Mesenchymal stem cell (in vitro differentiated cells and primary cell): Measurements from ENCODE around the gene S100A10.

Source experiments
- DNase-seq: peaks from one replicate; pipeline ENCODE4 v3.0.0-alpha.2; 2013
- H2AFZ ChIP-seq: one replicate; pipeline ENCODE4 v1.6.1; 2013; ENCODE audit warnings: low read depth, mild to moderate bottlenecking, control low read depth, inconsistent platforms, low read length, moderate library complexity
- H2AK5ac ChIP-seq: 2 replicates; pipeline ENCODE4 v1.6.1; 2013; ENCODE audit warnings: low read length, moderate library complexity, mild to moderate bottlenecking, inconsistent platforms; ENCODE audit not compliant: severe bottlenecking
- H2BK120ac ChIP-seq: one replicate; pipeline ENCODE4 v1.6.1; 2013; ENCODE audit warnings: low read depth, mild to moderate bottlenecking, inconsistent platforms, low read length, moderate library complexity
- H2BK12ac ChIP-seq, 2 experiments: one replicate each; pipeline ENCODE4 v1.6.1; 2013; ENCODE audit warnings: inconsistent platforms in 2 of 2, low read length in 2 of 2, mild to moderate bottlenecking in 2 of 2, moderate library complexity in 2 of 2, control low read depth in 1 of 2
- H2BK15ac ChIP-seq: one replicate; pipeline ENCODE4 v1.6.1; 2013; ENCODE audit warnings: mild to moderate bottlenecking, low read depth, inconsistent platforms; ENCODE audit not compliant: poor library complexity, severe bottlenecking
- H2BK5ac ChIP-seq: 2 replicates; pipeline ENCODE4 v1.6.1; 2013; ENCODE audit warnings: low read depth, mild to moderate bottlenecking, low read length, control low read depth, inconsistent platforms; ENCODE audit not compliant: poor library complexity, severe bottlenecking
- H3K14ac ChIP-seq, 2 experiments: one replicate each; pipeline ENCODE4 v1.6.1; 2013; ENCODE audit warnings: inconsistent platforms in 2 of 2, low read length in 2 of 2, control low read depth in 1 of 2, mild to moderate bottlenecking in 1 of 2, moderate library complexity in 1 of 2
- H3K18ac ChIP-seq, 2 experiments: one replicate each; pipeline ENCODE4 v1.6.1; 2013; ENCODE audit warnings: inconsistent platforms in 2 of 2, low read length in 2 of 2, control low read depth in 1 of 2, low read depth in 1 of 2, mild to moderate bottlenecking in 1 of 2
- H3K23ac ChIP-seq, 2 experiments: one replicate each; pipeline ENCODE4 v1.6.1; 2013; ENCODE audit warnings: inconsistent platforms in 2 of 2, low read length in 2 of 2, mild to moderate bottlenecking in 2 of 2, moderate library complexity in 2 of 2, control low read depth in 1 of 2
- H3K27ac ChIP-seq: 2 replicates; pipeline ENCODE4 v1.5.1; 2013; ENCODE audit warnings: mild to moderate bottlenecking, moderate library complexity, low read length, control low read depth, inconsistent platforms; ENCODE audit not compliant: poor library complexity, severe bottlenecking
- H3K27me3 ChIP-seq, 2 experiments: 2 replicates each; pipeline versions ENCODE4 v1.6.1 to v1.7.0; 2013; ENCODE audit warnings: low read length in 2 of 2, mild to moderate bottlenecking in 2 of 2, moderate library complexity in 2 of 2, control low read depth in 1 of 2, inconsistent platforms in 1 of 2; ENCODE audit not compliant: control insufficient read depth in 1 of 2, insufficient read depth in 1 of 2
- H3K36me3 ChIP-seq, 2 experiments: 2 replicates each; pipeline versions ENCODE4 v1.6.1 to v1.7.0; 2013; ENCODE audit warnings: low read length in 2 of 2, control low read depth in 1 of 2, inconsistent platforms in 1 of 2, low read depth in 1 of 2, mild to moderate bottlenecking in 1 of 2; ENCODE audit not compliant: insufficient read depth in 2 of 2, control insufficient read depth in 1 of 2
- H3K4ac ChIP-seq, 2 experiments: one replicate each; pipeline ENCODE4 v1.6.1; 2013; ENCODE audit warnings: inconsistent platforms in 2 of 2, low read length in 2 of 2, mild to moderate bottlenecking in 2 of 2, moderate library complexity in 2 of 2, control low read depth in 1 of 2, low read depth in 1 of 2
- H3K4me1 ChIP-seq: 2 replicates; pipeline ENCODE4 v1.6.1; 2013; ENCODE audit warnings: low read depth, low read length, control low read depth; ENCODE audit not compliant: control insufficient read depth, insufficient read depth
- H3K4me2 ChIP-seq: 2 replicates; pipeline ENCODE4 v1.6.1; 2013; ENCODE audit warnings: low read length, mild to moderate bottlenecking, inconsistent platforms; ENCODE audit not compliant: poor library complexity, severe bottlenecking
- H3K4me3 ChIP-seq, 2 experiments: 2 replicates each; pipeline versions ENCODE4 v1.5.1 to v1.7.0; 2013; ENCODE audit warnings: low read length in 2 of 2, mild to moderate bottlenecking in 2 of 2, control low read depth in 1 of 2, low read depth in 1 of 2; ENCODE audit not compliant: insufficient read depth in 1 of 2
- H3K79me1 ChIP-seq: replicated peaks from 2 replicates; pipeline ENCODE4 v1.6.1; 2013; ENCODE audit warnings: mild to moderate bottlenecking, control low read depth, low read length, inconsistent platforms; ENCODE audit not compliant: poor library complexity, severe bottlenecking
- H3K9ac ChIP-seq: 2 replicates; pipeline ENCODE4 v1.7.0; 2013; ENCODE audit warnings: mild to moderate bottlenecking, low read length, moderate library complexity
- H3K9me3 ChIP-seq: 2 replicates; pipeline ENCODE4 v1.7.0; 2013; ENCODE audit warnings: mild to moderate bottlenecking, low read length; ENCODE audit not compliant: control insufficient read depth
- H4K8ac ChIP-seq: one replicate; pipeline ENCODE4 v1.6.1; 2013; ENCODE audit warnings: inconsistent platforms, mild to moderate bottlenecking, low read length, moderate library complexity
- H4K91ac ChIP-seq: one replicate; pipeline ENCODE4 v1.6.1; 2013; ENCODE audit warnings: mild to moderate bottlenecking, low read length, inconsistent platforms
- WGBS: methylation state at CpG from one replicate; pipeline ENCODE4 v1.1.7; 2013; ENCODE audit warnings: mixed read lengths; 5-methylcytosine and 5-hydroxymethylcytosine counted together

S100A10 gene

GRCh38 chr1:152014943-152015342 is 21.3 kb upstream of the S100A10 start:
- 81% methylated on average over 1 of the region's 1 CpG for WGBS
- Histone ChIP-seq H2AFZ (no peak overlapping the region), H3K9ac (no peak overlapping the region)

GRCh38 chr1:152013664-152014237 is 20.1 kb upstream of the S100A10 start:
- Histone ChIP-seq H2BK5ac (no peak overlapping the region), H3K27me3 (peaks cover 0 to 3% of the 10 kb centered on the region in 2 experiments), H3K23ac (no peak overlapping the region), H3K4me3 (no peak overlapping the region), H3K18ac (no peak overlapping the region), H3K4me2 (no peak overlapping the region), H2BK15ac (no peak overlapping the region), H3K9ac (no peak overlapping the region), H2AFZ (no peak overlapping the region), H3K9me3 (no peaks in the 10 kb centered on the region), H2BK120ac (no peak overlapping the region), H3K4me1 (no peaks in the 10 kb centered on the region), H3K14ac (no peak overlapping the region), H3K27ac (no peak overlapping the region), H4K8ac (no peak overlapping the region), H2BK12ac (no peak overlapping the region), H3K79me1 (no peaks in the 10 kb centered on the region), H3K4ac (no peak overlapping the region), H4K91ac (no peak overlapping the region), H2AK5ac (no peak overlapping the region), H3K36me3 (no peaks in the 10 kb centered on the region)
- 4% methylated on average over 3 of the region's 3 CpGs for WGBS
- peak; percentile 60 for DNase-seq

More at GRCh38 chr1:152014943-152015342, 21.3 kb upstream of the S100A10 start:
- Histone ChIP-seq H2BK120ac (no peak overlapping the region), H3K4me3 (no peak overlapping the region), H2BK15ac (no peak overlapping the region), H2BK5ac (no peak overlapping the region), H4K8ac (no peak overlapping the region), H3K27ac (no peak overlapping the region), H4K91ac (no peak overlapping the region), H3K23ac (no peak overlapping the region), H2BK12ac (no peak overlapping the region), H3K4me1 (no peaks in the 10 kb centered on the region), H3K79me1 (no peaks in the 10 kb centered on the region), H3K9me3 (no peaks in the 10 kb centered on the region), H3K14ac (no peak overlapping the region), H3K4me2 (no peak overlapping the region), H3K4ac (no peak overlapping the region), H3K27me3 (no peaks in the 10 kb centered on the region), H3K36me3 (no peaks in the 10 kb centered on the region), H2AK5ac (no peak overlapping the region), H3K18ac (no peak overlapping the region)
- DNase-seq, result no peak

- Histone ChIP-seq H3K36me3 (no peaks in the 10 kb centered on the region), H3K4ac (no peak overlapping the region), H3K9ac (no peak overlapping the region), H2BK12ac (no peak overlapping the region), H3K9me3 (no peaks in the 10 kb centered on the region), H3K4me3 (no peak overlapping the region), H2BK120ac (no peak overlapping the region), H3K27me3 (peaks cover 3 to 20% of the 10 kb centered on the region in 2 experiments), H2BK15ac (no peak overlapping the region), H3K27ac (no peak overlapping the region), H3K79me1 (no peaks in the 10 kb centered on the region), H3K4me2 (no peak overlapping the region), H4K91ac (no peak overlapping the region), H4K8ac (no peak overlapping the region), H2BK5ac (no peak overlapping the region), H3K18ac (no peak overlapping the region), H3K23ac (no peak overlapping the region), H3K14ac (no peak overlapping the region), H2AFZ (no peak overlapping the region), H2AK5ac (no peak overlapping the region), H3K4me1 (no peaks in the 10 kb centered on the region)
- WGBS, result no CpG with 5 or more reads among the region's 1 CpG
- no peak for DNase-seq
Measured at GRCh38 chr1:152009691-152010090, 16.0 kb upstream of the S100A10 start.

- H2AK5ac ChIP-seq, result no peak overlapping the region
Measured at GRCh38 chr1:152007047-152007446, 13.4 kb upstream of the S100A10 start.

More at GRCh38 chr1:152007047-152007446, 13.4 kb upstream of the S100A10 start:
- no peak overlapping the region for H4K91ac ChIP-seq
- H3K23ac ChIP-seq, result no peak overlapping the region
- H2BK120ac ChIP-seq, result no peak overlapping the region
- no peak overlapping the region for H3K27ac ChIP-seq
- no peak overlapping the region for H3K4me3 ChIP-seq
- H3K18ac ChIP-seq, result no peak overlapping the region
- no peak for DNase-seq
- H3K9me3 ChIP-seq, result no peaks in the 10 kb centered on the region
- no peaks in the 10 kb centered on the region for H3K36me3 ChIP-seq
- no peak overlapping the region for H2AFZ ChIP-seq
- no peak overlapping the region for H3K4ac ChIP-seq
- H3K4me1 ChIP-seq, result peaks cover 5% of the 10 kb centered on the region
- no peak overlapping the region for H2BK15ac ChIP-seq
- WGBS, result 71% methylated on average over 2 of the region's 2 CpGs
- H2BK5ac ChIP-seq, result no peak overlapping the region
- peaks cover 3 to 32% of the 10 kb centered on the region in 2 experiments for H3K27me3 ChIP-seq
- no peak overlapping the region for H3K4me2 ChIP-seq
- no peak overlapping the region for H2BK12ac ChIP-seq
- no peak overlapping the region for H4K8ac ChIP-seq
- no peaks in the 10 kb centered on the region for H3K79me1 ChIP-seq
- H3K14ac ChIP-seq, result no peak overlapping the region
- no peak overlapping the region for H3K9ac ChIP-seq
